ENCODE data around the gene TFCP2L1.

The TFCP2L1 gene

GRCh38 chr2:121255358-121255757, 29.6 kb downstream of the TFCP2L1 start:
- Histone ChIP-seq H3K4me3 (ENCODE audit: low read length in 2 of 2) (no peak overlapping the region), H3K4me1 (ENCODE audit: control insufficient read depth in 2 of 2, insufficient read depth in 2 of 2, low read length in 2 of 2) (peaks cover 22 to 55% of the 10 kb centered on the region in 2 donors), H3K9ac (ENCODE audit: low read depth in 1 of 2, low read length in 2 of 2) (peak overlapping the region in 1 of 2 donors; percentile 69), H3K27me3 (ENCODE audit: control insufficient read depth in 2 of 2, insufficient read depth in 2 of 2, low read length in 2 of 2) (no peaks in the 10 kb centered on the region), H3K36me3 (ENCODE audit: control insufficient read depth in 2 of 2, insufficient read depth in 2 of 2, low read length in 2 of 2) (peaks cover 5 to 7% of the 10 kb centered on the region in 2 donors), H3K9me3 (ENCODE audit: control insufficient read depth in 2 of 2, low read length in 2 of 2) (no peaks in the 10 kb centered on the region), H3K27ac (ENCODE audit: low read depth in 2 of 2, low read length in 2 of 2) (peak overlapping the region; percentile 88 to 90)

- H3K4me3 ChIP-seq (ENCODE audit: low read length in 2 of 2): no peak overlapping the region
Measured at GRCh38 chr2:121254748-121255147, 30.3 kb downstream of the TFCP2L1 start.

GRCh38 chr2:121253674-121254240, 31.2 kb downstream of the TFCP2L1 start:
- Histone ChIP-seq H3K9ac (ENCODE audit: low read depth in 1 of 2, low read length in 2 of 2) (no peak overlapping the region), H3K4me3 (ENCODE audit: low read length in 2 of 2) (no peak overlapping the region), H3K36me3 (ENCODE audit: control insufficient read depth in 2 of 2, insufficient read depth in 2 of 2, low read length in 2 of 2) (peaks cover 8 to 11% of the 10 kb centered on the region in 2 donors), H3K27ac (ENCODE audit: low read depth in 2 of 2, low read length in 2 of 2) (no peak overlapping the region), H3K4me1 (ENCODE audit: control insufficient read depth in 2 of 2, insufficient read depth in 2 of 2, low read length in 2 of 2) (peaks cover 15 to 46% of the 10 kb centered on the region in 2 donors), H3K27me3 (ENCODE audit: control insufficient read depth in 2 of 2, insufficient read depth in 2 of 2, low read length in 2 of 2) (no peaks in the 10 kb centered on the region), H3K9me3 (ENCODE audit: control insufficient read depth in 2 of 2, low read length in 2 of 2) (no peaks in the 10 kb centered on the region)

More at GRCh38 chr2:121254748-121255147, 30.3 kb downstream of the TFCP2L1 start:
- Histone ChIP-seq H3K27ac (ENCODE audit: low read depth in 2 of 2, low read length in 2 of 2) (peak overlapping the region; percentile 88 to 90), H3K4me1 (ENCODE audit: control insufficient read depth in 2 of 2, insufficient read depth in 2 of 2, low read length in 2 of 2) (peaks cover 17 to 48% of the 10 kb centered on the region in 2 donors), H3K9me3 (ENCODE audit: control insufficient read depth in 2 of 2, low read length in 2 of 2) (no peaks in the 10 kb centered on the region), H3K9ac (ENCODE audit: low read depth in 1 of 2, low read length in 2 of 2) (peak overlapping the region in 1 of 2 donors; percentile 69), H3K27me3 (ENCODE audit: control insufficient read depth in 2 of 2, insufficient read depth in 2 of 2, low read length in 2 of 2) (no peaks in the 10 kb centered on the region), H3K36me3 (ENCODE audit: control insufficient read depth in 2 of 2, insufficient read depth in 2 of 2, low read length in 2 of 2) (peaks cover 5 to 7% of the 10 kb centered on the region in 2 donors)

GRCh38 chr2:121253021-121253673, 31.9 kb downstream of the TFCP2L1 start:
- no peak overlapping the region for H3K4me3 ChIP-seq (ENCODE audit: low read length in 2 of 2)
- H3K36me3 ChIP-seq (ENCODE audit: control insufficient read depth in 2 of 2, insufficient read depth in 2 of 2, low read length in 2 of 2): peaks cover 12 to 15% of the 10 kb centered on the region in 2 donors
- H3K27me3 ChIP-seq (ENCODE audit: control insufficient read depth in 2 of 2, insufficient read depth in 2 of 2, low read length in 2 of 2): no peaks in the 10 kb centered on the region
- H3K4me1 ChIP-seq (ENCODE audit: control insufficient read depth in 2 of 2, insufficient read depth in 2 of 2, low read length in 2 of 2): peaks cover 15 to 39% of the 10 kb centered on the region in 2 donors
- H3K27ac ChIP-seq (ENCODE audit: low read depth in 2 of 2, low read length in 2 of 2): no peak overlapping the region
- H3K9ac ChIP-seq (ENCODE audit: low read depth in 1 of 2, low read length in 2 of 2): no peak overlapping the region
- H3K9me3 ChIP-seq (ENCODE audit: control insufficient read depth in 2 of 2, low read length in 2 of 2): no peaks in the 10 kb centered on the region

GRCh38 chr2:121251497-121251896, 33.5 kb downstream of the TFCP2L1 start:
- Histone ChIP-seq H3K27me3 (ENCODE audit: control insufficient read depth in 2 of 2, insufficient read depth in 2 of 2, low read length in 2 of 2) (no peaks in the 10 kb centered on the region), H3K4me1 (ENCODE audit: control insufficient read depth in 2 of 2, insufficient read depth in 2 of 2, low read length in 2 of 2) (peaks cover 12 to 25% of the 10 kb centered on the region in 2 donors), H3K4me3 (ENCODE audit: low read length in 2 of 2) (no peak overlapping the region), H3K9ac (ENCODE audit: low read depth in 1 of 2, low read length in 2 of 2) (no peak overlapping the region), H3K27ac (ENCODE audit: low read depth in 2 of 2, low read length in 2 of 2) (no peak overlapping the region), H3K36me3 (ENCODE audit: control insufficient read depth in 2 of 2, insufficient read depth in 2 of 2, low read length in 2 of 2) (peaks cover 18 to 30% of the 10 kb centered on the region in 2 donors), H3K9me3 (ENCODE audit: control insufficient read depth in 2 of 2, low read length in 2 of 2) (no peaks in the 10 kb centered on the region)

GRCh38 chr2:121248766-121249343, 36.1 kb downstream of the TFCP2L1 start:
- Histone ChIP-seq H3K9ac (ENCODE audit: low read depth in 1 of 2, low read length in 2 of 2) (no peak overlapping the region), H3K27ac (ENCODE audit: low read depth in 2 of 2, low read length in 2 of 2) (no peak overlapping the region), H3K36me3 (ENCODE audit: control insufficient read depth in 2 of 2, insufficient read depth in 2 of 2, low read length in 2 of 2) (peaks cover 35 to 53% of the 10 kb centered on the region in 2 donors), H3K4me1 (ENCODE audit: control insufficient read depth in 2 of 2, insufficient read depth in 2 of 2, low read length in 2 of 2) (peaks cover 5 to 9% of the 10 kb centered on the region in 2 donors), H3K27me3 (ENCODE audit: control insufficient read depth in 2 of 2, insufficient read depth in 2 of 2, low read length in 2 of 2) (no peaks in the 10 kb centered on the region), H3K4me3 (ENCODE audit: low read length in 2 of 2) (no peak overlapping the region), H3K9me3 (ENCODE audit: control insufficient read depth in 2 of 2, low read length in 2 of 2) (no peaks in the 10 kb centered on the region)

- Histone ChIP-seq H3K9me3 (ENCODE audit: control insufficient read depth in 2 of 2, low read length in 2 of 2) (no peaks in the 10 kb centered on the region), H3K4me3 (ENCODE audit: low read length in 2 of 2) (no peak overlapping the region), H3K27ac (ENCODE audit: low read depth in 2 of 2, low read length in 2 of 2) (no peak overlapping the region), H3K4me1 (ENCODE audit: control insufficient read depth in 2 of 2, insufficient read depth in 2 of 2, low read length in 2 of 2) (peaks cover 3 to 5% of the 10 kb centered on the region in 2 donors), H3K36me3 (ENCODE audit: control insufficient read depth in 2 of 2, insufficient read depth in 2 of 2, low read length in 2 of 2) (peaks cover 39 to 55% of the 10 kb centered on the region in 2 donors), H3K27me3 (ENCODE audit: control insufficient read depth in 2 of 2, insufficient read depth in 2 of 2, low read length in 2 of 2) (no peaks in the 10 kb centered on the region), H3K9ac (ENCODE audit: low read depth in 1 of 2, low read length in 2 of 2) (no peak overlapping the region)
Measured at GRCh38 chr2:121247971-121248370, 37.0 kb downstream of the TFCP2L1 start.

GRCh38 chr2:121247534-121247933, 37.5 kb downstream of the TFCP2L1 start:
- Histone ChIP-seq H3K27me3 (ENCODE audit: control insufficient read depth in 2 of 2, insufficient read depth in 2 of 2, low read length in 2 of 2) (no peaks in the 10 kb centered on the region), H3K27ac (ENCODE audit: low read depth in 2 of 2, low read length in 2 of 2) (no peak overlapping the region), H3K36me3 (ENCODE audit: control insufficient read depth in 2 of 2, insufficient read depth in 2 of 2, low read length in 2 of 2) (peaks cover 44 to 59% of the 10 kb centered on the region in 2 donors), H3K4me3 (ENCODE audit: low read length in 2 of 2) (no peak overlapping the region), H3K4me1 (ENCODE audit: control insufficient read depth in 2 of 2, insufficient read depth in 2 of 2, low read length in 2 of 2) (peaks cover 3 to 5% of the 10 kb centered on the region in 2 donors), H3K9me3 (ENCODE audit: control insufficient read depth in 2 of 2, low read length in 2 of 2) (no peaks in the 10 kb centered on the region), H3K9ac (ENCODE audit: low read depth in 1 of 2, low read length in 2 of 2) (no peak overlapping the region)

GRCh38 chr2:121246704-121247255, 38.2 kb downstream of the TFCP2L1 start:
- Histone ChIP-seq H3K9ac (ENCODE audit: low read depth in 1 of 2, low read length in 2 of 2) (no peak overlapping the region), H3K9me3 (ENCODE audit: control insufficient read depth in 2 of 2, low read length in 2 of 2) (no peaks in the 10 kb centered on the region), H3K4me1 (ENCODE audit: control insufficient read depth in 2 of 2, insufficient read depth in 2 of 2, low read length in 2 of 2) (peaks cover 3 to 5% of the 10 kb centered on the region in 2 donors), H3K27ac (ENCODE audit: low read depth in 2 of 2, low read length in 2 of 2) (no peak overlapping the region), H3K4me3 (ENCODE audit: low read length in 2 of 2) (no peak overlapping the region), H3K36me3 (ENCODE audit: control insufficient read depth in 2 of 2, insufficient read depth in 2 of 2, low read length in 2 of 2) (peaks cover 45 to 66% of the 10 kb centered on the region in 2 donors), H3K27me3 (ENCODE audit: control insufficient read depth in 2 of 2, insufficient read depth in 2 of 2, low read length in 2 of 2) (no peaks in the 10 kb centered on the region)

GRCh38 chr2:121245913-121246312, 39.1 kb downstream of the TFCP2L1 start:
- H3K27ac ChIP-seq (ENCODE audit: low read depth in 2 of 2, low read length in 2 of 2): no peak overlapping the region
- H3K9ac ChIP-seq (ENCODE audit: low read depth in 1 of 2, low read length in 2 of 2): no peak overlapping the region
- no peak overlapping the region for H3K4me3 ChIP-seq (ENCODE audit: low read length in 2 of 2)
- H3K36me3 ChIP-seq (ENCODE audit: control insufficient read depth in 2 of 2, insufficient read depth in 2 of 2, low read length in 2 of 2): peaks cover 50 to 74% of the 10 kb centered on the region in 2 donors
- H3K4me1 ChIP-seq (ENCODE audit: control insufficient read depth in 2 of 2, insufficient read depth in 2 of 2, low read length in 2 of 2): peaks cover 3 to 5% of the 10 kb centered on the region in 2 donors
- no peaks in the 10 kb centered on the region for H3K27me3 ChIP-seq (ENCODE audit: control insufficient read depth in 2 of 2, insufficient read depth in 2 of 2, low read length in 2 of 2)
- H3K9me3 ChIP-seq (ENCODE audit: control insufficient read depth in 2 of 2, low read length in 2 of 2): no peaks in the 10 kb centered on the region

All from mucosa of rectum (tissue), 2 donors.